Ovary (tissue), 3 donors: ENCODE results near the gene CYTH1.

Experiments
- CTCF ChIP-seq, 3 donors: fragments of 450-650 bp in 2 of 3; fragments of 200-600 bp in 1 of 3; IDR thresholded peaks; one replicate each; pipeline versions ENCODE4 v1.5.1 to v1.8.0; 2016 to 2022; ENCODE audit warnings: antibody characterized with exemption in 3 of 3, mild to moderate bottlenecking in 1 of 3
- EP300 ChIP-seq: sonication (generic); formaldehyde crosslinking; IDR thresholded peaks from one replicate; pipeline ENCODE4 v1.6.1; 2017; ENCODE audit warnings: antibody characterized with exemption
- POLR2A ChIP-seq: fragments of 450-650 bp; IDR thresholded peaks from one replicate; pipeline ENCODE4 v1.6.1; 2017; ENCODE audit warnings: antibody characterized with exemption, mild to moderate bottlenecking, moderate library complexity
- donor health status: DM: no; HTN: no; CAD: no.

GRCh38 chr17:78724999-78725398 is 57.1 kb downstream of the CYTH1 start:
- no peak for TF ChIP-seq EP300
- TF ChIP-seq CTCF (IDR thresholded peaks at IDR 0.05): no peak
- no peak for TF ChIP-seq POLR2A
